ENCODE measurements around the gene ZNF688.
A peak's percentile ranks its signal among the peaks of the same experiment; 100 is the strongest.

Gene ZNF688

GRCh38 chr16:30619202-30619601, 47.7 kb upstream of the ZNF688 start:
- H3K27me3 ChIP-seq (replicated peaks; ENCODE audit: insufficient read depth, low read length), result no peaks in the 10 kb centered on the region
- H3K27ac ChIP-seq (ENCODE audit: low read length), result no peak overlapping the region
- DNase-seq, result no peak
- no peak overlapping the region for H3K4me2 ChIP-seq (ENCODE audit: low read depth, low read length)
- TF ChIP-seq EZH2 (optimal IDR thresholded peaks at IDR 0.05; ENCODE audit: low read depth, low read length) (no peak), CTCF (IDR thresholded peaks at IDR 0.05; ENCODE audit: low read length) (no peak), EZH2phosphoT487 (IDR thresholded peaks at IDR 0.05; ENCODE audit: low read length) (no peak)
- no peaks in the 10 kb centered on the region for H3K9me2 ChIP-seq (replicated peaks; ENCODE audit: insufficient read depth, low read length)
- H2AFZ ChIP-seq (ENCODE audit: low read length), result no peak overlapping the region
- H3K36me3 ChIP-seq (replicated peaks; ENCODE audit: insufficient read depth, low read length), result no peaks in the 10 kb centered on the region
- no peaks in the 10 kb centered on the region for H3K79me2 ChIP-seq (ENCODE audit: low read length)
- no peak overlapping the region for H3K9ac ChIP-seq (ENCODE audit: low read length)
- H3F3A ChIP-seq (ENCODE audit: insufficient read depth, low read length), result no peaks in the 10 kb centered on the region
- no peaks in the 10 kb centered on the region for H3K4me1 ChIP-seq (ENCODE audit: low read length)
- H4K20me1 ChIP-seq (ENCODE audit: insufficient read depth, low read length), result no peaks in the 10 kb centered on the region
- no peaks in the 10 kb centered on the region for H3K9me3 ChIP-seq (replicated peaks; ENCODE audit: insufficient read depth, low read length)
- H3K4me3 ChIP-seq (ENCODE audit: low read length), result no peak overlapping the region

- Histone ChIP-seq H3K9me3 (replicated peaks; ENCODE audit: insufficient read depth, low read length) (no peaks in the 10 kb centered on the region), H3K27ac (ENCODE audit: low read length) (no peak overlapping the region), H3K9ac (ENCODE audit: low read length) (no peak overlapping the region), H3K79me2 (ENCODE audit: low read length) (no peaks in the 10 kb centered on the region), H4K20me1 (ENCODE audit: insufficient read depth, low read length) (no peaks in the 10 kb centered on the region), H3K4me1 (ENCODE audit: low read length) (no peaks in the 10 kb centered on the region), H2AFZ (ENCODE audit: low read length) (no peak overlapping the region), H3K36me3 (replicated peaks; ENCODE audit: insufficient read depth, low read length) (no peaks in the 10 kb centered on the region), H3F3A (ENCODE audit: insufficient read depth, low read length) (no peaks in the 10 kb centered on the region), H3K4me2 (ENCODE audit: low read depth, low read length) (no peak overlapping the region), H3K4me3 (ENCODE audit: low read length) (no peak overlapping the region), H3K27me3 (replicated peaks; ENCODE audit: insufficient read depth, low read length) (no peaks in the 10 kb centered on the region), H3K9me2 (replicated peaks; ENCODE audit: insufficient read depth, low read length) (no peaks in the 10 kb centered on the region)
- DNase-seq, result peak; percentile 77
- TF ChIP-seq EZH2 (optimal IDR thresholded peaks at IDR 0.05; ENCODE audit: low read depth, low read length) (no peak), EZH2phosphoT487 (IDR thresholded peaks at IDR 0.05; ENCODE audit: low read length) (no peak), CTCF (IDR thresholded peaks at IDR 0.05; ENCODE audit: low read length) (peak; percentile 89)
Measured at GRCh38 chr16:30615358-30616091, 44.0 kb upstream of the ZNF688 start.

- Histone ChIP-seq H3K27me3 (replicated peaks; ENCODE audit: insufficient read depth, low read length) (no peaks in the 10 kb centered on the region), H3K79me2 (ENCODE audit: low read length) (peaks cover 8% of the 10 kb centered on the region), H3F3A (ENCODE audit: insufficient read depth, low read length) (no peaks in the 10 kb centered on the region), H3K9me3 (replicated peaks; ENCODE audit: insufficient read depth, low read length) (no peaks in the 10 kb centered on the region), H3K36me3 (replicated peaks; ENCODE audit: insufficient read depth, low read length) (no peaks in the 10 kb centered on the region), H3K27ac (ENCODE audit: low read length) (peak within 1 kb of the TSS; percentile 64; the same call in 1 of the 2 replicates), H3K9me2 (replicated peaks; ENCODE audit: insufficient read depth, low read length) (no peaks in the 10 kb centered on the region), H3K4me2 (ENCODE audit: low read depth, low read length) (peak within 1 kb of the TSS; percentile 100), H3K9ac (ENCODE audit: low read length) (peak within 1 kb of the TSS; percentile 96), H3K4me1 (ENCODE audit: low read length) (peaks cover 3% of the 10 kb centered on the region; the same call in 1 of the 2 replicates), H3K4me3 (ENCODE audit: low read length) (peak within 1 kb of the TSS; percentile 95), H4K20me1 (ENCODE audit: insufficient read depth, low read length) (no peaks in the 10 kb centered on the region), H2AFZ (ENCODE audit: low read length) (peak within 1 kb of the TSS; percentile 95)
- peak; percentile 97 for DNase-seq
- no peak for TF ChIP-seq EZH2 (optimal IDR thresholded peaks at IDR 0.05; ENCODE audit: low read depth, low read length)
- no peak for TF ChIP-seq EZH2phosphoT487 (IDR thresholded peaks at IDR 0.05; ENCODE audit: low read length)
- no peak for TF ChIP-seq CTCF (IDR thresholded peaks at IDR 0.05; ENCODE audit: low read length)
Measured at GRCh38 chr16:30609926-30610839, 38.7 kb upstream of the ZNF688 start, which contains the start of gene ZNF689. ZNF689 (minus strand) TSS chr16:30610389; CDS start chr16:30610041, 348 bp downstream.

All from MM.1S (cell line).